Stimulated activated CD4-positive, alpha-beta T cell treated with anti-CD3 and anti-CD28 coated beads, TNF-alpha, amount 100 ng/mL, for 24 hours (primary cell): ENCODE data around the gene PEX26.
"Not testable (repeated sequence)": the region's sequence is repeated elsewhere in the genome, so short reads cannot be mapped to it uniquely, and the experiment has no call there.

ENCODE experiments used
- DNase-seq, 3 experiments: peaks; one replicate each; pipeline ENCODE4 v3.0.0-alpha.2; 2020; ENCODE audit warnings: low read depth in 3 of 3

The PEX26 gene

GRCh38 chr22:18071307-18071967 is 6.4 kb upstream of the PEX26 start:
- DNase-seq: not testable (repeated sequence)

- no peak for DNase-seq
Measured at GRCh38 chr22:18071968-18072310, 5.9 kb upstream of the PEX26 start.

- DNase-seq: no peak
Measured at GRCh38 chr22:18073467-18073866, 4.3 kb upstream of the PEX26 start.

GRCh38 chr22:18073927-18074326 is 3.9 kb upstream of the PEX26 start:
- DNase-seq: not testable (repeated sequence)

GRCh38 chr22:18075101-18075719 is 2.6 kb upstream of the PEX26 start:
- DNase-seq: no peak

GRCh38 chr22:18075720-18076497 is 1.9 kb upstream of the PEX26 start:
- no peak for DNase-seq

GRCh38 chr22:18077087-18077638 is 627 bp upstream of the PEX26 start:
- DNase-seq: no peak

- DNase-seq: peak in 1 of 3 experiments; percentile 53
Measured at GRCh38 chr22:18078329-18079041, 695 bp downstream of the PEX26 start.

- no peak for DNase-seq
Measured at GRCh38 chr22:18079706-18080233, 2.0 kb downstream of the PEX26 start.

- no peak for DNase-seq
Measured at GRCh38 chr22:18081416-18081815, 3.6 kb downstream of the PEX26 start.

GRCh38 chr22:18082467-18082866 is 4.7 kb downstream of the PEX26 start:
- DNase-seq: no peak

GRCh38 chr22:18083406-18083805 is 5.6 kb downstream of the PEX26 start:
- no peak for DNase-seq

- DNase-seq: no peak
Measured at GRCh38 chr22:18085188-18085587, 7.4 kb downstream of the PEX26 start.

- DNase-seq: no peak
Measured at GRCh38 chr22:18087350-18087855, 9.6 kb downstream of the PEX26 start.

GRCh38 chr22:18088825-18089568 is 11.2 kb downstream of the PEX26 start:
- no peak for DNase-seq

- DNase-seq: no peak
Measured at GRCh38 chr22:18090286-18090685, 12.5 kb downstream of the PEX26 start.

GRCh38 chr22:18091478-18091877 is 13.7 kb downstream of the PEX26 start:
- no peak for DNase-seq

GRCh38 chr22:18091916-18092526 is 14.2 kb downstream of the PEX26 start:
- no peak for DNase-seq

- DNase-seq: no peak
Measured at GRCh38 chr22:18093661-18094060, 15.9 kb downstream of the PEX26 start.

- DNase-seq: no peak
Measured at GRCh38 chr22:18095101-18095805, 17.5 kb downstream of the PEX26 start.
